Ammon's horn (tissue), 1 donor: ENCODE measurements around the gene ZNF335.
A peak's percentile ranks its signal among the peaks of the same experiment; 100 is the strongest.

Experiments
- DNase-seq: peaks from one replicate; pipeline ENCODE4 v3.0.0-alpha.2; 2016; ENCODE audit warnings: low spot score

The ZNF335 gene, protein sequence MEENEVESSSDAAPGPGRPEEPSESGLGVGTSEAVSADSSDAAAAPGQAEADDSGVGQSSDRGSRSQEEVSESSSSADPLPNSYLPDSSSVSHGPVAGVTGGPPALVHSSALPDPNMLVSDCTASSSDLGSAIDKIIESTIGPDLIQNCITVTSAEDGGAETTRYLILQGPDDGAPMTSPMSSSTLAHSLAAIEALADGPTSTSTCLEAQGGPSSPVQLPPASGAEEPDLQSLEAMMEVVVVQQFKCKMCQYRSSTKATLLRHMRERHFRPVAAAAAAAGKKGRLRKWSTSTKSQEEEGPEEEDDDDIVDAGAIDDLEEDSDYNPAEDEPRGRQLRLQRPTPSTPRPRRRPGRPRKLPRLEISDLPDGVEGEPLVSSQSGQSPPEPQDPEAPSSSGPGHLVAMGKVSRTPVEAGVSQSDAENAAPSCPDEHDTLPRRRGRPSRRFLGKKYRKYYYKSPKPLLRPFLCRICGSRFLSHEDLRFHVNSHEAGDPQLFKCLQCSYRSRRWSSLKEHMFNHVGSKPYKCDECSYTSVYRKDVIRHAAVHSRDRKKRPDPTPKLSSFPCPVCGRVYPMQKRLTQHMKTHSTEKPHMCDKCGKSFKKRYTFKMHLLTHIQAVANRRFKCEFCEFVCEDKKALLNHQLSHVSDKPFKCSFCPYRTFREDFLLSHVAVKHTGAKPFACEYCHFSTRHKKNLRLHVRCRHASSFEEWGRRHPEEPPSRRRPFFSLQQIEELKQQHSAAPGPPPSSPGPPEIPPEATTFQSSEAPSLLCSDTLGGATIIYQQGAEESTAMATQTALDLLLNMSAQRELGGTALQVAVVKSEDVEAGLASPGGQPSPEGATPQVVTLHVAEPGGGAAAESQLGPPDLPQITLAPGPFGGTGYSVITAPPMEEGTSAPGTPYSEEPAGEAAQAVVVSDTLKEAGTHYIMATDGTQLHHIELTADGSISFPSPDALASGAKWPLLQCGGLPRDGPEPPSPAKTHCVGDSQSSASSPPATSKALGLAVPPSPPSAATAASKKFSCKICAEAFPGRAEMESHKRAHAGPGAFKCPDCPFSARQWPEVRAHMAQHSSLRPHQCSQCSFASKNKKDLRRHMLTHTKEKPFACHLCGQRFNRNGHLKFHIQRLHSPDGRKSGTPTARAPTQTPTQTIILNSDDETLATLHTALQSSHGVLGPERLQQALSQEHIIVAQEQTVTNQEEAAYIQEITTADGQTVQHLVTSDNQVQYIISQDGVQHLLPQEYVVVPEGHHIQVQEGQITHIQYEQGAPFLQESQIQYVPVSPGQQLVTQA (N-terminal part only)

GRCh38 chr20:45971675-45972499, at the start of gene ZNF335:
Gene ZNF335 (minus strand): TSS chr20:45972203. CDS start chr20:45971410, 793 bp downstream.
- DNase-seq = peak; percentile 97

DNA sequence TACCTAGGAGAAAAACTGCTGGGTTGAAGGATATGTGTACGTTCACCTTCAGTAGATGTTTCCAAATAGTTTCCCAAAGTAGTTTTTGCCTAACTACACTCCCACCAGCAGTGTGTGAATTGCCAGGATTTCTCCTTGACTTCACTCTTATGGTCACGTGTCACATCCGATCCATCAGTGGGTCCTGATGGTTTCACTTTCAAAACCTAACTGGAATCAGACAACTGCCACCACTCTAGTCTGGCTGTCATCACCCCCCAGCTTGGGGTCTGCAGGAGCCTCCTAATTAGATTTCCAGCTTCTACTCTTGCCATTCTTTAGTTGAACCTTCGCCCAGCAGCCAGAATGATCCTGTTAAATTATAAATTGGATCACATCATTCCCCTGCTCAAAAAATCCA, 48.6 kb upstream of the ZNF335 start:
- no peak for DNase-seq

DNA sequence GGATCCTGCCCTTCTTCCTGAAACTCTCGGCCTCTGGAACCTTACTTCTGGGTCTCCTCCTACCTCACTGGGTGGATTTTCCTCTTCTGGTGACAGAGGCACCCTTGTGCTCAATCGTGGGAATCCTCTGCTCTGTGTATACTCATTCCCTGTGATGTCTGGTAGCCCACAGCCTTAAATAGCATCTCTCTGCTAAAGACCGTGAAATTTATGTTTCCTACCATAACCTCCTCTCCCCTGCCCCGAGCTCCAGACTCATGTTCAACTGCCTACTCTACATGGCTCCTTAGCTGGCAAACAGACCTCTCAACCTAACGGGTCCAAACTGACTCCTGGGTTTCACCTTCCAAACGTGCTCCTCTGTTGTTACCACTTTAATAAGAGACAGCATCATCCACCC, 46.6 kb upstream of the ZNF335 start:
- DNase-seq = no peak

DNA sequence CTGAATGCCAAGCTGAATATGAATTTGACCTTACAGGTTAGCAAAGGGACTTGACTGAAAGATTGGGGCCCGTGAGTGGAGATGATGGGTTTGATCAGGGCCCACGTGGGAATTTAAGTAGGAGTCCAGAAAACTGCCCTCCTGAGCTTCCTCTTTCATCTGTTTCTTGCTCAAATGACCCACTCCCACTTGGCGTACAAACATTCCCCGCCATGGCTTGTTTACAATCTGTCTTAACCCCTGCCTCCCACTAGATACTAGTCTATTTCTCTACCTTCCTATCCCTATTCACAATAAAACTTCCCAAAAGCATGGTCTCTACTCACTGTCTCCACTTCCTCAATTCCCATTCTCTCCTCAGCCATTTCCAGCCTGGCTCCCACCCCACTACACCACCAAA, 46.1 kb upstream of the ZNF335 start:
- no peak for DNase-seq

DNA sequence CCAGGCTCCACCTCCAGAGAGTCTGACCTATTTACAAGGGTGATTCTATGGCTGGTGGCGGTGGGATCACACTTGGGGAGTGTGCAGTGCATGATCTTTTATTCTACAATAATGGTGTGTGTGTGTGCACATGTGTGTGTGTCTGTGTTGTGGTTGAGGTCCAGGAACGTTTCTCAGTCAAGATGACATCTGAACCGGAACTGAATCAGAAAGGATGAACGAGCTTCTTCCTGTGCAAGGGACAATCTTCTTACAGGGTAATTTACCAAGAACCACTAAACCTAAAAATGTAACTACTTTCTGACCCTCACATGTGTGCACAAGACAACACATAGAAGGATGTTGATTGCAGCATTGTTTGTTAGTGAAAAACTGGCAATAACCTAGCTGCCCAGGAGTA, 45.3 kb upstream of the ZNF335 start:
- DNase-seq = no peak

GRCh38 chr20:46014517-46015396, 42.8 kb upstream of the ZNF335 start:
- DNase-seq = no peak

- no peak for DNase-seq
These were observed 42.0 kb upstream of the ZNF335 start for GRCh38 chr20:46013829-46014516.

DNA sequence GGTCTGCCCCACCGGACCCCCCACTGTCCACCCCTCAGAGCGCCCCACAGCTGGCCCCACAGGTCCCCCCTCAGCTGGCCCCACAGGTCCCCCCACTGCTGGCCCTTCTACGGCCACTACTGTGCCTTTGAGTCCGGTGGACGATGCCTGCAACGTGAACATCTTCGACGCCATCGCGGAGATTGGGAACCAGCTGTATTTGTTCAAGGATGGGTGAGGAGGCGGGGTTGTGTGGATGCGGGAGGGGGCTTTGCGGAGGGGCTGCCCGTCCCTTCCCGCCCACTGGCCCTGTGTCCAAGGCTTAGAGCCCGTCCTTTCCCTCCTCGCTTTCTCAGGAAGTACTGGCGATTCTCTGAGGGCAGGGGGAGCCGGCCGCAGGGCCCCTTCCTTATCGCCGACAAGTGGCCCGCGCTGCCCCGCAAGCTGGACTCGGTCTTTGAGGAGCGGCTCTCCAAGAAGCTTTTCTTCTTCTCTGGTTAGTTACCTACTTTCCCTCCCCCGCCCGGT, 41.4 kb upstream of the ZNF335 start:
- no peak for DNase-seq

- no peak for DNase-seq
These were observed 40.9 kb upstream of the ZNF335 start for GRCh38 chr20:46012921-46013320.

DNA sequence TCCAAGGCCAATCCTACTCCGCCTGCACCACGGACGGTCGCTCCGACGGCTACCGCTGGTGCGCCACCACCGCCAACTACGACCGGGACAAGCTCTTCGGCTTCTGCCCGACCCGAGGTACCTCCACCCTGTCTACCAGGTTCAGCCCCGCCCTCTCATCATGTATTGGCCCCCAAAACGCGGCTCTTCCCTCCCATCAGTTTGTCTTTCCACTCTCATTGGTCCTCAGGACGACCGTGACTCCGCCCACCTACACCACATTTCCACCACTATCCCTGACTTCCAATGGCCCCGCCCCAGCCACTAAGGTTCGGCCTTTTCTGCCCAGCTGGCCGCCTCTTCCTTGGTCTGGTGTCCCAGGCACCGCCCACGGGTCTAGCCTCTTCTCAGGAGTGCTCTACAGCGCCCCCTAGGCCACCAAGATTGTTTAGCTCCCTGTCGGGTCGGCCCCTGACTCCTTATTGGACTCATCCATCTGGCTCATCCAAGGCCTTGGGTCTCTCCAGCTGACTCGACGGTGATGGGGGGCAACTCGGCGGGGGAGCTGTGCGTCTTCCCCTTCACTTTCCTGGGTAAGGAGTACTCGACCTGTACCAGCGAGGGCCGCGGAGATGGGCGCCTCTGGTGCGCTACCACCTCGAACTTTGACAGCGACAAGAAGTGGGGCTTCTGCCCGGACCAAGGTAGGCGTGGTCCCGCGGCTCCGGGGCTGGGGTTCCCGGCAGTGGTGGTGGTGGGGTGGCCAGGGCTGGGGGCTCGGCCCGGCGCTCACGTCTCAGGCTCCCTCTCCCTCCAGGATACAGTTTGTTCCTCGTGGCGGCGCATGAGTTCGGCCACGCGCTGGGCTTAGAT, 39.9 kb upstream of the ZNF335 start:
- DNase-seq = no peak

- no peak for DNase-seq
These were observed 38.7 kb upstream of the ZNF335 start for GRCh38 chr20:46010491-46011391.

- DNase-seq = no peak
These were observed 37.8 kb upstream of the ZNF335 start for GRCh38 chr20:46009816-46010215.

- DNase-seq = no peak
These were observed 35.7 kb upstream of the ZNF335 start for GRCh38 chr20:46007671-46008070.

GRCh38 chr20:46006964-46007363, 35.0 kb upstream of the ZNF335 start:
- DNase-seq = no peak

DNA sequence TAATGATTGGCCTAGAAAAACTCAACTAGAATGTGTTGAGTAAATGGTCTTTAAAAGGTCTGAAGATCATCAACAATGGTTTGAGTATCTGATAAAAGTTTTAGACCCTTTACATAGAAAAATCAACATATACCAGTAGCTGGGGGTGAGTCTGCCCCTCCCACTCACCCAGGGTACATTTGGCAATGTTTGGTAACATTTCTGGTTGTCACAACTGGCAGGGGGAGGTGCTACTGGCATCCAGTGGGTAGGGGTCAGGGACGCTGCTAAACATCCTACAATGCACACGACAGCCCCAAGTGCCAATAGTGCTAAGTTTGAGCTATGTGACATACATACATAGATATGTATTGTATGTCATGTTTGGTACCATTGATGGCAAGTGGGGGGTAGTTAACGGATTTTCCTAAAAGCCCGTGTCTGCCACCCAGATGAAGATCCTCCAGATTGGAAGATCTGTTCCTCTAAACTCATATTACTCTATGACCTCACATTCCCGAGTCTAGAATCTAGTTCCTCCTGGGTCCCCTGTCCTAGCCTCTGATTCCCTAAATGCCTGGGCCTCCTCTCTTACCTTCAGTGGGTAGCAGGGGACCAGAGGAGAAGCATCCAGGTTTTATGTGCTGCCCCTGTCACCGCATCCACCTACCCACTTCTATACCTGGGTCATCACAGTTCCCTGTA, 34.2 kb upstream of the ZNF335 start:
- no peak for DNase-seq

DNA sequence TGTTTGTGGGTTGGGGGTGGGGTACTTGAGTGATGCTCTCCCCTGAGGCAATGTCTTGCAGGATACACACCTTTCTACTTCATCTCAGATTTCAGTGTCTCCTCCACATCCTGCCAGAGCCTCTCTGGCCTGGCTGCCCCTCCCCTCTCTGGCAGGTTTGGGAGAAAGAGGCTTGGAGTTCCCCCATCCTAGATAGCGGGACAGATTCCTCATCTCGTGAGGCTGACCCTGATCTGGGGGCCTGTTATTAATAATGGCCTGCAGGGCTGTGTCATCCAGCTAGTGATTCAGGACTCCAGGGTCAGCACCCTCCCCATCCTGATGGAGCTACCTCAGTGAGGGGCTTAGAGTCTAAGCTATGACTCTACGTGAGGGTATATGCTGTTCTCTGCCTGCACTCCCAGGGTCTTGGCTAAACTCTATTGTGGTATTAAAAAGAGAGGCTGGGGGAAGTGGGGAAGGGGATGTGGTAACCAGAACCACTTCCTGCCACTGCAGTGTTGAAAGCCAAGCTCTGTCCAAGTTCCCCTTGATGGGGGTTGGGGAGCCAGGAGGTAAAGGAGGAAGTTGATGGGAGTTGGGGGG, 33.0 kb upstream of the ZNF335 start:
- peak; percentile 74 for DNase-seq
